H1 (cell line): Measurements from ENCODE around the gene IFNA16. TPM values are rescaled to one million over a fixed set of nuclear protein-coding genes. Genes with fewer than 3 reads are reported as not detected.
A peak's percentile ranks its signal among the peaks of the same experiment; 100 is the strongest.
"Not testable (repeated sequence)": the region's sequence is repeated elsewhere in the genome, so short reads cannot be mapped to it uniquely, and the experiment has no call there.

Experiments used
- CTCF ChIA-PET: fragments of 300-600 bp; sonication (Branson Sonifier 250); formaldehyde crosslinking; loops from one replicate; lab custom pipeline; 2021; ENCODE audit not compliant: partially characterized antibody; lab: Charles Lee
- POLR2A ChIA-PET: fragments of 300-600 bp; sonication (Branson Sonifier 250); formaldehyde crosslinking; loops from one replicate; lab custom pipeline; 2021; ENCODE audit warnings: inconsistent platforms; ENCODE audit not compliant: partially characterized antibody; lab: Charles Lee
- DNase-seq, 2 experiments: peaks; one replicate each; pipeline versions ENCODE4 v3.0.0 to v3.0.0-alpha.2; 2010 to 2022; ENCODE audit warnings: low spot score in 2 of 2, low read depth in 1 of 2, mixed read lengths in 1 of 2
- FAIRE-seq: peaks from 2 replicates; lab custom pipeline; 2011; peaks lifted over from hg19 to GRCh38; lab: Jason Lieb, UNC
- H2AFZ ChIP-seq: 2 replicates; pipeline ENCODE4 v1.8.1; 2012; ENCODE audit warnings: low read length, inconsistent platforms
- H2AK5ac ChIP-seq: 2 replicates; pipeline ENCODE4 v1.6.1; 2013; ENCODE audit warnings: low read depth, low read length
- H2BK120ac ChIP-seq: replicated peaks from 2 replicates; pipeline ENCODE3; 2013; ENCODE audit warnings: low read depth, low read length, inconsistent platforms
- H2BK12ac ChIP-seq: 2 replicates; pipeline ENCODE4 v1.6.1; 2013; ENCODE audit warnings: low read depth, low read length
- H2BK15ac ChIP-seq: 2 replicates; pipeline ENCODE4 v1.6.1; 2013; ENCODE audit warnings: low read length
- H2BK20ac ChIP-seq: 2 replicates; pipeline ENCODE4 v1.6.1; 2013; ENCODE audit warnings: low read length
- H2BK5ac ChIP-seq: 2 replicates; pipeline ENCODE4 v1.6.1; 2013; ENCODE audit warnings: low read depth, low read length
- H3K14ac ChIP-seq: 2 replicates; pipeline ENCODE4 v1.6.1; 2013; ENCODE audit warnings: inconsistent platforms; ENCODE audit not compliant: insufficient read length
- H3K18ac ChIP-seq: 2 replicates; pipeline ENCODE4 v1.6.1; 2013; ENCODE audit warnings: low read length; ENCODE audit errors: extremely low read depth
- H3K23ac ChIP-seq: 2 replicates; pipeline ENCODE4 v1.6.1; 2013; ENCODE audit warnings: inconsistent platforms; ENCODE audit not compliant: insufficient read length
- H3K23me2 ChIP-seq: 2 replicates; pipeline ENCODE4 v1.6.1; 2013; ENCODE audit warnings: low read depth, low read length
- H3K27ac ChIP-seq: 2 replicates; pipeline ENCODE4 v1.6.1; 2011; ENCODE audit warnings: low read depth, low read length, inconsistent platforms
- H3K27me3 ChIP-seq, 4 experiments: replicated peaks in 1 of 4; 1 replicate in 1 of 4; 2 replicates in 3 of 4; pipeline versions ENCODE4 v1.6.1 to v1.8.1; 2011 to 2013; ENCODE audit warnings: low read length in 3 of 4, mild to moderate bottlenecking in 3 of 4, inconsistent platforms in 2 of 4, mixed read lengths in 2 of 4, moderate library complexity in 1 of 4; ENCODE audit not compliant: control insufficient read depth in 3 of 4, insufficient read depth in 3 of 4; ENCODE audit errors: extremely low read depth in 1 of 4
- H3K36me3 ChIP-seq, 4 experiments: 2 replicates each; pipeline versions ENCODE4 v1.6.1 to v1.8.1; 2011 to 2013; ENCODE audit warnings: mild to moderate bottlenecking in 4 of 4, low read length in 3 of 4, moderate library complexity in 2 of 4, control low read depth in 1 of 4, inconsistent platforms in 1 of 4; ENCODE audit not compliant: insufficient read depth in 4 of 4, control insufficient read depth in 2 of 4
- H3K4ac ChIP-seq: replicated peaks from 2 replicates; pipeline ENCODE3; 2013; ENCODE audit warnings: low read length, low read depth, mixed read lengths, inconsistent platforms; ENCODE audit not compliant: insufficient read length
- H3K4me1 ChIP-seq, 4 experiments: replicated peaks in 1 of 4; 1 replicate in 1 of 4; 2 replicates in 3 of 4; pipeline versions ENCODE4 v1.6.1 to v1.8.1; 2011 to 2013; ENCODE audit warnings: low read length in 3 of 4, inconsistent platforms in 2 of 4, mixed read lengths in 1 of 4; ENCODE audit not compliant: insufficient read depth in 4 of 4, control insufficient read depth in 3 of 4
- H3K4me2 ChIP-seq, 2 experiments: 2 replicates each; pipeline versions ENCODE4 v1.6.1 to v1.8.1; 2011 to 2013; ENCODE audit warnings: low read depth in 2 of 2, low read length in 2 of 2, control low read depth in 1 of 2, inconsistent platforms in 1 of 2, mild to moderate bottlenecking in 1 of 2; ENCODE audit not compliant: insufficient read depth in 1 of 2
- H3K4me3 ChIP-seq, 4 experiments: fragments of 200-600, 300-600 bp in 1 of 4; sonication (generic), shearing (Covaris generic), sonication (Bioruptor Twin) in 1 of 4; 2 replicates each; pipeline versions ENCODE4 v1.5.1 to v1.8.1; 2011 to 2016; ENCODE audit warnings: low read length in 4 of 4, low read depth in 3 of 4, control low read depth in 2 of 4, inconsistent platforms in 2 of 4, mild to moderate bottlenecking in 2 of 4, mixed read lengths in 1 of 4, moderate library complexity in 1 of 4; ENCODE audit not compliant: insufficient read depth in 2 of 4; ENCODE audit errors: extremely low read depth in 1 of 4
- H3K56ac ChIP-seq: replicated peaks from 2 replicates; pipeline ENCODE3; 2013; ENCODE audit warnings: low read depth, mild to moderate bottlenecking, mixed read lengths, low read length, inconsistent platforms; ENCODE audit not compliant: insufficient read length
- H3K79me1 ChIP-seq: 2 replicates; pipeline ENCODE4 v1.6.1; 2013; ENCODE audit warnings: low read depth, low read length, control low read depth
- H3K79me2 ChIP-seq, 2 experiments: 2 replicates each; pipeline versions ENCODE4 v1.6.1 to v1.8.1; 2012 to 2013; ENCODE audit warnings: low read length in 2 of 2, mild to moderate bottlenecking in 2 of 2, inconsistent platforms in 1 of 2; ENCODE audit not compliant: insufficient read depth in 2 of 2, control insufficient read depth in 1 of 2
- H3K9ac ChIP-seq, 4 experiments: replicated peaks in 1 of 4; 1 replicate in 1 of 4; 2 replicates in 3 of 4; pipeline versions ENCODE4 v1.6.1 to v1.8.1; 2011 to 2013; ENCODE audit warnings: low read depth in 3 of 4, low read length in 3 of 4, control low read depth in 2 of 4, mild to moderate bottlenecking in 2 of 4, moderate library complexity in 2 of 4, inconsistent platforms in 1 of 4; ENCODE audit errors: extremely low read depth in 1 of 4
- H3K9me3 ChIP-seq, 2 experiments: 2 replicates each; pipeline versions ENCODE4 v1.6.1 to v1.8.1; 2012 to 2013; ENCODE audit warnings: mild to moderate bottlenecking in 2 of 2, moderate library complexity in 2 of 2, control low read depth in 1 of 2, inconsistent platforms in 1 of 2, low read depth in 1 of 2, low read length in 1 of 2, mixed read lengths in 1 of 2; ENCODE audit not compliant: insufficient read depth in 2 of 2
- H4K20me1 ChIP-seq, 2 experiments: replicated peaks in 1 of 2; 2 replicates each; pipeline versions ENCODE3 to v1.8.1; 2011 to 2013; ENCODE audit warnings: inconsistent platforms in 2 of 2, low read length in 2 of 2, mild to moderate bottlenecking in 1 of 2; ENCODE audit not compliant: insufficient read depth in 2 of 2, control insufficient read depth in 1 of 2
- H4K5ac ChIP-seq: 2 replicates; pipeline ENCODE4 v1.6.1; 2013; ENCODE audit warnings: low read length, low read depth, mixed read lengths, inconsistent platforms; ENCODE audit not compliant: insufficient read length
- H4K8ac ChIP-seq: 2 replicates; pipeline ENCODE4 v1.8.0; 2013; ENCODE audit warnings: mild to moderate bottlenecking, moderate library complexity, low read length, inconsistent platforms; ENCODE audit not compliant: insufficient read depth; ENCODE audit errors: extremely low read depth
- H4K91ac ChIP-seq: replicated peaks from 2 replicates; pipeline ENCODE3; 2013; ENCODE audit warnings: low read length, mixed read lengths, inconsistent platforms; ENCODE audit not compliant: insufficient read length
- RAD21 ChIP-seq, 2 experiments: IDR thresholded peaks in 1 of 2; conservative IDR thresholded peaks in 1 of 2; 2 replicates each; pipeline ENCODE4 v1.6.1; 2011; ENCODE audit warnings: low read depth in 2 of 2, low read length in 2 of 2, improper control_type of control experiment in 1 of 2, inconsistent platforms in 1 of 2, mild to moderate bottlenecking in 1 of 2, moderate library complexity in 1 of 2
- WGBS, 2 experiments: shearing (Covaris generic) in 1 of 2; methylation state at CpG; one replicate each; pipeline versions ENCODE4 v1.1.6 to v1.1.7; 2013 to 2015; ENCODE audit warnings: low lambda C conversion rate in 2 of 2, mixed read lengths in 2 of 2, inconsistent platforms in 1 of 2, low coverage in 1 of 2, missing lambda C conversion rate in 1 of 2; ENCODE audit not compliant: insufficient replicate concordance in 2 of 2, insufficient coverage in 1 of 2, insufficient read length in 1 of 2; ENCODE audit errors: extremely low coverage in 1 of 2, missing lambda C conversion rate in 1 of 2; 5-methylcytosine and 5-hydroxymethylcytosine counted together
- polyA plus RNA-seq, 7 experiments: library from polyadenylated mRNA; depleted of rRNA in 3 of 7; stranded (reverse) in 5 of 7; unstranded in 2 of 7; fragments of >200 nt in 5 of 7; fragments of 200-250 nt in 2 of 7; gene quantifications; 1 replicate in 5 of 7; 2 replicates in 1 of 7; 4 replicates in 1 of 7; pipeline versions ENCODE4 v1.2.1 to v1.2.3, GENCODE V29; 2011 to 2013; ENCODE audit warnings: missing spikeins in 2 of 7, mixed read lengths in 2 of 7
- total RNA-seq: library from RNA; stranded (reverse); fragmentation: NEBNext Ultra II Directional; extraction: Animal tissue kit (Norgen Biotek cat#: 25700); gene quantifications from 2 replicates; pipeline ENCODE4 v1.2.1, GENCODE V29; 2021
- TF ChIP-seq, protein P1 (sequence below), 3 experiments: IDR thresholded peaks; 1 replicate in 2 of 3; 2 replicates in 1 of 3; pipeline versions ENCODE4 v1.5.1 to v1.6.1; 2011; ENCODE audit warnings: low read length in 3 of 3, mild to moderate bottlenecking in 3 of 3, inconsistent platforms in 2 of 3, low read depth in 1 of 3, moderate library complexity in 1 of 3; ENCODE audit not compliant: insufficient read depth in 1 of 3; ENCODE audit errors: control extremely low read depth in 1 of 3

Gene IFNA16
- total and polyA plus RNA-seq, 2 of the 8 experiments (the other 6 are each of a cell fraction or from before 2014, with no cell fraction given): not detected

DNA sequence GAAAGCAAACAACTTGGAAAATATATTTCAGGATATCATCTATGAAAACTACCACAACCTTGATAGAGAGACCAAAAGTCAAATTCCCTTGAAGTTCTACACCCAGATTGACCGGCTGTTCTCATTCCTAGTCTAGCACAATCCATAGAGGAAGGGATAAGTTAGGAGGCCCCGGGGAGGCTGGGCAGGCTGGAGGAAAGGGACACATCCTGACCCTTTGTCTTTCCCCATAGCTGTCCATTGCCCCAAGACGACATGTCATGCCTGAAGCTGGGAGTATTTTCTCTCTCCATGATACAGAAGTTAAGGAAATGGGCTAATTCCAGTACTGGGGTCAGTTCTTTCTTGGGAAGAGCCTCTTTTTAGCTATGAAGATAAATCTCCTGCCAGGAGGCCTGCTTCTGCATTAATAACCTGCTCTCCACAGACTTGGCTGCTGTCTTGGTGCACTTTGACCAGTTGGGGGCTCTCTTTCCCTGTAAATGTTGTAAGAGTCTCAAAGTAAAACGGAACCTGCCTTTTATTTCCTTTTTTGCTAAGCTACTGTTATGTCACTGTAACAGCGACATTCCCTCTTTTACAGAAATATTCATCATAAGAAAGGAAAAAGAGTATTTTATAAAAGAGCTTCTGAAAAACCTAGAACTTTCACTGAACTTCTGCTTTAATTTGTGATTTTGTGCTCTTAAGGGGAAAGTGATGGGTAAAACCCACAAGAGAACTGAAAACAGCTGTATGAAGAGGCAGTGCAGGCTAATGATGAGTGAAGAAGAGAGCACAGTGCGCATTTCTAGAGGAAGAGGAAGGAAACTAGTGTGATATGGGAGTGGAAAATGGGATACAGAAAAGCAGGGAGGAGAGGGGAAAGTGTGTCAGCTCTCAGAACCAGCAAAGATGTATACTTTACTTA lies 22.0 kb downstream of the IFNA16 start:
- H3K23ac ChIP-seq, H2AK5ac ChIP-seq, H3K4me1 ChIP-seq, H4K20me1 ChIP-seq, H3K18ac ChIP-seq, H4K8ac ChIP-seq, H3K23me2 ChIP-seq, H3K9ac ChIP-seq, H4K91ac ChIP-seq, H3K14ac ChIP-seq, H2BK12ac ChIP-seq, POLR2A ChIA-PET, H2BK5ac ChIP-seq, H2BK120ac ChIP-seq, H3K79me1 ChIP-seq, H3K79me2 ChIP-seq, H3K56ac ChIP-seq, DNase-seq, H3K27ac ChIP-seq, H2BK20ac ChIP-seq, H4K5ac ChIP-seq, H3K4me2 ChIP-seq, H3K4me3 ChIP-seq, H2AFZ ChIP-seq, H3K9me3 ChIP-seq, H3K36me3 ChIP-seq, H3K27me3 ChIP-seq, H3K4ac ChIP-seq, H2BK15ac ChIP-seq: not testable (repeated sequence)
- TF ChIP-seq, protein P1, sequence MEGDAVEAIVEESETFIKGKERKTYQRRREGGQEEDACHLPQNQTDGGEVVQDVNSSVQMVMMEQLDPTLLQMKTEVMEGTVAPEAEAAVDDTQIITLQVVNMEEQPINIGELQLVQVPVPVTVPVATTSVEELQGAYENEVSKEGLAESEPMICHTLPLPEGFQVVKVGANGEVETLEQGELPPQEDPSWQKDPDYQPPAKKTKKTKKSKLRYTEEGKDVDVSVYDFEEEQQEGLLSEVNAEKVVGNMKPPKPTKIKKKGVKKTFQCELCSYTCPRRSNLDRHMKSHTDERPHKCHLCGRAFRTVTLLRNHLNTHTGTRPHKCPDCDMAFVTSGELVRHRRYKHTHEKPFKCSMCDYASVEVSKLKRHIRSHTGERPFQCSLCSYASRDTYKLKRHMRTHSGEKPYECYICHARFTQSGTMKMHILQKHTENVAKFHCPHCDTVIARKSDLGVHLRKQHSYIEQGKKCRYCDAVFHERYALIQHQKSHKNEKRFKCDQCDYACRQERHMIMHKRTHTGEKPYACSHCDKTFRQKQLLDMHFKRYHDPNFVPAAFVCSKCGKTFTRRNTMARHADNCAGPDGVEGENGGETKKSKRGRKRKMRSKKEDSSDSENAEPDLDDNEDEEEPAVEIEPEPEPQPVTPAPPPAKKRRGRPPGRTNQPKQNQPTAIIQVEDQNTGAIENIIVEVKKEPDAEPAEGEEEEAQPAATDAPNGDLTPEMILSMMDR (IDR thresholded peaks at IDR 0.05; ENCODE audit: control extremely low read depth in 1 of 3, insufficient read depth in 1 of 3, low read depth in 1 of 3, low read length in 3 of 3): peak in 2 of 3 experiments; percentile 52 to 56; a peak in 3 of 4 replicates
- TF ChIP-seq RAD21 (IDR thresholded peaks at IDR 0.05 in 1 of 2, conservative IDR thresholded peaks at IDR 0.05 in 1 of 2; ENCODE audit: low read depth in 2 of 2, low read length in 2 of 2): peak; percentile 54 to 66
- CTCF ChIA-PET: interaction anchor here (0.7 to 3.3 kb wide), 49 partner anchors 9 to 1012 kb away, joined by 3 to 27 read pairs (median 4); partner anchors contain the start of gene IFNA8
- WGBS, 2 experiments: 55% methylated on average over 6 of the region's 6 CpGs; no CpG with 5 or more reads in 1 of the 2 experiments
- peak; percentile 65 for FAIRE-seq
